ENCODE results near the gene LCT. TPM values are rescaled to one million over a fixed set of nuclear protein-coding genes. Genes with fewer than 3 reads are reported as not detected.

Gene LCT
- total and polyA plus RNA-seq, 9 of the 15 experiments (the other 6 are each of a cell fraction or from before 2014, with no cell fraction given), result 0.01 to 0.04 (median 0.03) TPM; not detected in 4

DNA sequence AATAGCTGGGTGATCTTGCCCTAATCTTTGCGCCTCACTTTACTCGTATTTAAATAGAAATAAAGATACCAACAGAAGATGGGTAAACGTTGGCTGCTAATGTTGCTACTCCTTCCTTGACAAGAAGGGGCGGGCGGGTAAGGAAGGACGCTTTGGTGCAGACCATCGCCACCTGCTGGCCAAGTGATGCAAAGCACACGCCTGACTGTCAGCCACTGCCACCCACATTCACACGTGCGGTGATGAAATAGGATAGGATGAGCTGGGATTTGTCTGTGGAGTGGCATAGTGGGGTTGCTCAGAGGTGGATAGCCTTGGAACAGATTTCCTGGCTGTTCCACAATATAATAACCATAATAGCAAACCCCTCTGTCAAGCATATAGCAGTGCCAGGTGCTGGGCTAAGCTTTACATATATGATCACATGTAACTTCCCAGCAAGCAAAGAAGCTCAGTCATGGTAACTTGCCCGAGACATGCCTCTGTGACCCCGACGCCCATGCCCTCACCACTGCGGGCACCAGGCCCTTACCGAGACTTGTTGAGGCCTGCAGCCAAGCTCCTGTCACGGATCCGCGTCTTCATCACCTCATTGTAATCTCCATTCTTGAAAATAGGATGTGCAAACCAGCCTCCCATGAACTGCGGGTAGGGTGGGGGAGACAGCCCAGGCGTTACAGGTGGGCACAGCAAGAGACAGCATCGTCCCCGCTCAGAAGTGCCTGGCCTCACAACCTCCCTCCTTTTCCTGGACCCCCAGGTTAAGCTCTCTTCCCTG lies 39.3 kb downstream of the LCT start (continued):
- TF ChIP-seq, protein P1, sequence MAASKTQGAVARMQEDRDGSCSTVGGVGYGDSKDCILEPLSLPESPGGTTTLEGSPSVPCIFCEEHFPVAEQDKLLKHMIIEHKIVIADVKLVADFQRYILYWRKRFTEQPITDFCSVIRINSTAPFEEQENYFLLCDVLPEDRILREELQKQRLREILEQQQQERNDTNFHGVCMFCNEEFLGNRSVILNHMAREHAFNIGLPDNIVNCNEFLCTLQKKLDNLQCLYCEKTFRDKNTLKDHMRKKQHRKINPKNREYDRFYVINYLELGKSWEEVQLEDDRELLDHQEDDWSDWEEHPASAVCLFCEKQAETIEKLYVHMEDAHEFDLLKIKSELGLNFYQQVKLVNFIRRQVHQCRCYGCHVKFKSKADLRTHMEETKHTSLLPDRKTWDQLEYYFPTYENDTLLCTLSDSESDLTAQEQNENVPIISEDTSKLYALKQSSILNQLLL (CRISPR knock-in tag; IDR thresholded peaks at IDR 0.05; ENCODE audit: borderline replicate concordance), result no peak
- no peak for TF ChIP-seq NFIC (IDR thresholded peaks at IDR 0.05)
- TF ChIP-seq FUS (optimal IDR thresholded peaks at IDR 0.05; ENCODE audit: low read depth, low read length), result no peak
- peak; percentile 32; the same call in 1 of the 2 replicates for TF ChIP-seq L3MBTL2 (IDR thresholded peaks at IDR 0.05)
- TF ChIP-seq ZNF551 (CRISPR knock-in tag; IDR thresholded peaks at IDR 0.05), result no peak
- TF ChIP-seq HNRNPK (IDR thresholded peaks at IDR 0.05; ENCODE audit: low read depth, low read length, poor library complexity, severe bottlenecking), result no peak
- TF ChIP-seq, protein P2, sequence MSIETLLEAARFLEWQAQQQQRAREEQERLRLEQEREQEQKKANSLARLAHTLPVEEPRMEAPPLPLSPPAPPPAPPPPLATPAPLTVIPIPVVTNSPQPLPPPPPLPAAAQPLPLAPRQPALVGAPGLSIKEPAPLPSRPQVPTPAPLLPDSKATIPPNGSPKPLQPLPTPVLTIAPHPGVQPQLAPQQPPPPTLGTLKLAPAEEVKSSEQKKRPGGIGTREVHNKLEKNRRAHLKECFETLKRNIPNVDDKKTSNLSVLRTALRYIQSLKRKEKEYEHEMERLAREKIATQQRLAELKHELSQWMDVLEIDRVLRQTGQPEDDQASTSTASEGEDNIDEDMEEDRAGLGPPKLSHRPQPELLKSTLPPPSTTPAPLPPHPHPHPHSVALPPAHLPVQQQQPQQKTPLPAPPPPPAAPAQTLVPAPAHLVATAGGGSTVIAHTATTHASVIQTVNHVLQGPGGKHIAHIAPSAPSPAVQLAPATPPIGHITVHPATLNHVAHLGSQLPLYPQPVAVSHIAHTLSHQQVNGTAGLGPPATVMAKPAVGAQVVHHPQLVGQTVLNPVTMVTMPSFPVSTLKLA (conservative IDR thresholded peaks at IDR 0.05), result peak; percentile 31 to 56; a peak in 2 of 4 replicates
- peak in 1 of 2 experiments; percentile 57; a peak in 1 of 4 replicates for TF ChIP-seq RCOR1 (IDR thresholded peaks at IDR 0.05; ENCODE audit: borderline replicate concordance in 1 of 2, low read depth in 2 of 2, low read length in 2 of 2)
- peak; percentile 28 for TF ChIP-seq MEIS2 (IDR thresholded peaks at IDR 0.05; ENCODE audit: partially characterized antibody)
- no peak for TF ChIP-seq RBBP5 (IDR thresholded peaks at IDR 0.05; ENCODE audit: borderline replicate concordance, insufficient read depth, low read length, poor library complexity, severe bottlenecking)
- no peak for TF ChIP-seq NONO (IDR thresholded peaks at IDR 0.05; ENCODE audit: low read depth in 2 of 2, low read length in 1 of 2)
- no peak for TF ChIP-seq POLR2G (IDR thresholded peaks at IDR 0.05; ENCODE audit: low read depth, low read length)
- TF ChIP-seq TFAM (CRISPR knock-in tag; conservative IDR thresholded peaks at IDR 0.05), result no peak
- TF ChIP-seq, protein P3, sequence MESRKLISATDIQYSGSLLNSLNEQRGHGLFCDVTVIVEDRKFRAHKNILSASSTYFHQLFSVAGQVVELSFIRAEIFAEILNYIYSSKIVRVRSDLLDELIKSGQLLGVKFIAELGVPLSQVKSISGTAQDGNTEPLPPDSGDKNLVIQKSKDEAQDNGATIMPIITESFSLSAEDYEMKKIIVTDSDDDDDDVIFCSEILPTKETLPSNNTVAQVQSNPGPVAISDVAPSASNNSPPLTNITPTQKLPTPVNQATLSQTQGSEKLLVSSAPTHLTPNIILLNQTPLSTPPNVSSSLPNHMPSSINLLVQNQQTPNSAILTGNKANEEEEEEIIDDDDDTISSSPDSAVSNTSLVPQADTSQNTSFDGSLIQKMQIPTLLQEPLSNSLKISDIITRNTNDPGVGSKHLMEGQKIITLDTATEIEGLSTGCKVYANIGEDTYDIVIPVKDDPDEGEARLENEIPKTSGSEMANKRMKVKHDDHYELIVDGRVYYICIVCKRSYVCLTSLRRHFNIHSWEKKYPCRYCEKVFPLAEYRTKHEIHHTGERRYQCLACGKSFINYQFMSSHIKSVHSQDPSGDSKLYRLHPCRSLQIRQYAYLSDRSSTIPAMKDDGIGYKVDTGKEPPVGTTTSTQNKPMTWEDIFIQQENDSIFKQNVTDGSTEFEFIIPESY (CRISPR knock-in tag; IDR thresholded peaks at IDR 0.05), result 0 out of 2 replicates have a peak, but pooled peaks have one; percentile 20
- TF ChIP-seq RAD21 (CRISPR knock-in tag; conservative IDR thresholded peaks at IDR 0.05 in 1 of 2, IDR thresholded peaks at IDR 0.05 in 1 of 2), result peak; percentile 48 to 77
- TF ChIP-seq, protein P4, sequence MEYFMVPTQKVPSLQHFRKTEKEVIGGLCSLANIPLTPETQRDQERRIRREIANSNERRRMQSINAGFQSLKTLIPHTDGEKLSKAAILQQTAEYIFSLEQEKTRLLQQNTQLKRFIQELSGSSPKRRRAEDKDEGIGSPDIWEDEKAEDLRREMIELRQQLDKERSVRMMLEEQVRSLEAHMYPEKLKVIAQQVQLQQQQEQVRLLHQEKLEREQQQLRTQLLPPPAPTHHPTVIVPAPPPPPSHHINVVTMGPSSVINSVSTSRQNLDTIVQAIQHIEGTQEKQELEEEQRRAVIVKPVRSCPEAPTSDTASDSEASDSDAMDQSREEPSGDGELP (CRISPR knock-in tag; IDR thresholded peaks at IDR 0.05; ENCODE audit: borderline replicate concordance), result peak; percentile 60; the same call in 1 of the 2 replicates
- TF ChIP-seq, protein P5, sequence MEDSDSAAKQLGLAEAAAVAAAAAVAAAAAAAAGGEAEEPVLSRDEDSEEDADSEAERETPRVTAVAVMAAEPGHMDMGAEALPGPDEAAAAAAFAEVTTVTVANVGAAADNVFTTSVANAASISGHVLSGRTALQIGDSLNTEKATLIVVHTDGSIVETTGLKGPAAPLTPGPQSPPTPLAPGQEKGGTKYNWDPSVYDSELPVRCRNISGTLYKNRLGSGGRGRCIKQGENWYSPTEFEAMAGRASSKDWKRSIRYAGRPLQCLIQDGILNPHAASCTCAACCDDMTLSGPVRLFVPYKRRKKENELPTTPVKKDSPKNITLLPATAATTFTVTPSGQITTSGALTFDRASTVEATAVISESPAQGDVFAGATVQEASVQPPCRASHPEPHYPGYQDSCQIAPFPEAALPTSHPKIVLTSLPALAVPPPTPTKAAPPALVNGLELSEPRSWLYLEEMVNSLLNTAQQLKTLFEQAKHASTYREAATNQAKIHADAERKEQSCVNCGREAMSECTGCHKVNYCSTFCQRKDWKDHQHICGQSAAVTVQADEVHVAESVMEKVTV (CRISPR knock-in tag; IDR thresholded peaks at IDR 0.05), result no peak

Data from K562 (cell line).